HepG2 (cell line): ENCODE results near the gene TEAD1. TPM values are rescaled to one million over a fixed set of nuclear protein-coding genes. Genes with fewer than 3 reads are reported as not detected.

Source experiments
- ARID4A ChIP-seq: sonication (generic); formaldehyde crosslinking; IDR thresholded peaks from 2 replicates; pipeline ENCODE4 v1.5.0; 2020; ENCODE audit warnings: mild to moderate bottlenecking, missing genetic modification reagents, borderline replicate concordance
- ATF4 ChIP-seq, 2 experiments: fragments of 450-650 bp in 1 of 2; sonication (generic) in 1 of 2; formaldehyde crosslinking; IDR thresholded peaks; 2 replicates each; pipeline versions ENCODE4 v1.5.0 to v1.8.0; 2020 to 2022; ENCODE audit warnings: mild to moderate bottlenecking in 1 of 2, missing genetic modification reagents in 1 of 2
- CREB3 ChIP-seq: sonication (generic); formaldehyde crosslinking; IDR thresholded peaks from 2 replicates; pipeline ENCODE4 v1.5.0; 2020; ENCODE audit warnings: missing genetic modification reagents
- GATAD1 ChIP-seq: IDR thresholded peaks from 2 replicates; pipeline ENCODE4 v1.6.1; 2016; ENCODE audit warnings: missing genetic modification reagents, missing compliant biosample characterization
- MAX ChIP-seq: IDR thresholded peaks from 2 replicates; pipeline ENCODE4 v1.6.1; 2012; ENCODE audit warnings: inconsistent platforms
- RFX1 ChIP-seq: fragments of 450-650 bp; IDR thresholded peaks from 2 replicates; pipeline ENCODE4 v1.6.1; 2017
- RFXANK ChIP-seq: IDR thresholded peaks from 2 replicates; pipeline ENCODE4 v1.6.1; 2016
- THAP9 ChIP-seq: sonication (generic); formaldehyde crosslinking; IDR thresholded peaks from 2 replicates; pipeline ENCODE4; 2020; ENCODE audit warnings: missing genetic modification reagents, mild to moderate bottlenecking, borderline replicate concordance
- ZBTB38 ChIP-seq: sonication (generic); formaldehyde crosslinking; IDR thresholded peaks from 2 replicates; pipeline ENCODE4 v1.5.1; 2020; ENCODE audit warnings: mild to moderate bottlenecking, missing genetic modification reagents
- ZC3H4 ChIP-seq: sonication (generic); formaldehyde crosslinking; IDR thresholded peaks from 2 replicates; pipeline ENCODE4 v1.4.0; 2020; ENCODE audit warnings: missing genetic modification reagents, borderline replicate concordance
- ZNF296 ChIP-seq: sonication (generic); formaldehyde crosslinking; conservative IDR thresholded peaks from 2 replicates; pipeline ENCODE4 v1.5.0; 2020; ENCODE audit warnings: mild to moderate bottlenecking, missing genetic modification reagents
- ZNF33B ChIP-seq: sonication (generic); formaldehyde crosslinking; IDR thresholded peaks from 2 replicates; pipeline ENCODE4 v1.5.1; 2020; ENCODE audit warnings: mild to moderate bottlenecking, missing genetic modification reagents
- ZNF382 ChIP-seq: sonication (generic); formaldehyde crosslinking; IDR thresholded peaks from 2 replicates; pipeline ENCODE4 v1.5.0; 2020; ENCODE audit warnings: missing genetic modification reagents, mild to moderate bottlenecking, borderline replicate concordance
- ZNF615 ChIP-seq: sonication (generic); formaldehyde crosslinking; IDR thresholded peaks from 2 replicates; pipeline ENCODE4 v1.5.0; 2020; ENCODE audit warnings: mild to moderate bottlenecking, missing genetic modification reagents, borderline replicate concordance
- ZNF687 ChIP-seq: sonication (generic); formaldehyde crosslinking; IDR thresholded peaks from 2 replicates; pipeline ENCODE4 v1.5.1; 2020; ENCODE audit warnings: mild to moderate bottlenecking, missing genetic modification reagents, moderate library complexity
- polyA plus RNA-seq, 8 experiments: library from polyadenylated mRNA; depleted of rRNA in 3 of 8; stranded (reverse) in 7 of 8; unstranded in 1 of 8; fragments of >200 nt; fragmentation: Illumina TruSeq in 4 of 8; extraction: Trizol in 4 of 8; gene quantifications; 2 replicates each; pipeline versions ENCODE4 v1.2.1 to v1.2.3, GENCODE V29; 2011 to 2016; ENCODE audit warnings: low read depth in 4 of 8, missing spikeins in 1 of 8, mixed read lengths in 1 of 8; ENCODE audit not compliant: insufficient read depth in 1 of 8
- total RNA-seq, 5 experiments: library from RNA; depleted of rRNA; stranded (reverse); fragments of >200 nt; fragmentation: Illumina TruSeq; extraction: Trizol; gene quantifications; 2 replicates each; pipeline ENCODE4 v1.2.3, GENCODE V29; 2016; ENCODE audit warnings: low read depth in 1 of 5

Gene TEAD1
- total and polyA plus RNA-seq, 2 of the 13 experiments (the other 11 are each of a cell fraction or from before 2014, with no cell fraction given), result 20.1 to 30.5 TPM

- no peak for TF ChIP-seq ATF4 (CRISPR knock-in tag; IDR thresholded peaks at IDR 0.05)
- peak; percentile 97 for TF ChIP-seq RFX1
- 0 out of 2 replicates have a peak, but pooled peaks have one; percentile 16 for TF ChIP-seq THAP9 (CRISPR knock-in tag)
- no peak for TF ChIP-seq ZC3H4
- TF ChIP-seq ARID4A, result peak; percentile 77; the same call in 1 of the 2 replicates
- TF ChIP-seq ZNF382 (CRISPR knock-in tag), result no peak
- TF ChIP-seq ZBTB38 (CRISPR knock-in tag), result peak; percentile 73
- no peak for TF ChIP-seq ZNF296 (CRISPR knock-in tag)
- peak; percentile 85 for TF ChIP-seq MAX
- peak; percentile 85; the same call in 1 of the 2 replicates for TF ChIP-seq ZNF615 (CRISPR knock-in tag)
- no peak for TF ChIP-seq RFXANK (CRISPR knock-in tag)
- TF ChIP-seq GATAD1 (CRISPR knock-in tag), result peak; percentile 55; the same call in 1 of the 2 replicates
- no peak for TF ChIP-seq ZNF33B
- TF ChIP-seq CREB3, result no peak
- TF ChIP-seq ZNF687 (CRISPR knock-in tag), result peak; percentile 71
Measured at GRCh38 chr11:12802418-12803085, 128.3 kb downstream of the TEAD1 start (continued).
